ENCODE results near the gene PCAT6.
"Not testable (repeated sequence)": the region's sequence is repeated elsewhere in the genome, so short reads cannot be mapped to it uniquely, and the experiment has no call there.

PCAT6 gene

GRCh38 chr1:202815120-202815519 is 4.4 kb downstream of the PCAT6 start:
- no peaks in the 10 kb centered on the region for H3K9me3 ChIP-seq (ENCODE audit: control insufficient read depth, insufficient read depth, low read length)

GRCh38 chr1:202818819-202819218 is 8.1 kb downstream of the PCAT6 start:
- Histone ChIP-seq H3K9me3 (ENCODE audit: control insufficient read depth, insufficient read depth, low read length) (no peaks in the 10 kb centered on the region), H3K36me3 (ENCODE audit: insufficient read depth, low read length) (no peaks in the 10 kb centered on the region), H3K4me1 (ENCODE audit: insufficient read depth, low read length) (no peaks in the 10 kb centered on the region), H3K9ac (ENCODE audit: low read depth, low read length) (no peak overlapping the region)

More at GRCh38 chr1:202815120-202815519, 4.4 kb downstream of the PCAT6 start:
- Histone ChIP-seq H3K9ac (ENCODE audit: low read depth, low read length) (no peak overlapping the region), H3K4me1 (ENCODE audit: insufficient read depth, low read length) (peaks cover 15% of the 10 kb centered on the region), H3K36me3 (ENCODE audit: insufficient read depth, low read length) (no peaks in the 10 kb centered on the region)

GRCh38 chr1:202821467-202821866 is 10.7 kb downstream of the PCAT6 start:
- H3K9ac ChIP-seq (ENCODE audit: low read depth, low read length) = no peak overlapping the region
- no peaks in the 10 kb centered on the region for H3K36me3 ChIP-seq (ENCODE audit: insufficient read depth, low read length)
- H3K4me1 ChIP-seq (ENCODE audit: insufficient read depth, low read length) = no peaks in the 10 kb centered on the region
- H3K9me3 ChIP-seq (ENCODE audit: control insufficient read depth, insufficient read depth, low read length) = no peaks in the 10 kb centered on the region

- no peak overlapping the region for H3K9ac ChIP-seq (ENCODE audit: low read depth, low read length)
- no peaks in the 10 kb centered on the region for H3K4me1 ChIP-seq (ENCODE audit: insufficient read depth, low read length)
- H3K9me3 ChIP-seq (ENCODE audit: control insufficient read depth, insufficient read depth, low read length) = no peaks in the 10 kb centered on the region
- no peaks in the 10 kb centered on the region for H3K36me3 ChIP-seq (ENCODE audit: insufficient read depth, low read length)
Observed at GRCh38 chr1:202825748-202826147, 15.0 kb downstream of the PCAT6 start.

GRCh38 chr1:202829223-202829622 is 18.5 kb downstream of the PCAT6 start:
- H3K9ac ChIP-seq (ENCODE audit: low read depth, low read length); H3K36me3 ChIP-seq (ENCODE audit: insufficient read depth, low read length); H3K4me1 ChIP-seq (ENCODE audit: insufficient read depth, low read length); H3K9me3 ChIP-seq (ENCODE audit: control insufficient read depth, insufficient read depth, low read length): not testable (repeated sequence)

GRCh38 chr1:202831906-202832305 is 21.2 kb downstream of the PCAT6 start:
- H3K9me3 ChIP-seq (ENCODE audit: control insufficient read depth, insufficient read depth, low read length) = no peaks in the 10 kb centered on the region
- H3K4me1 ChIP-seq (ENCODE audit: insufficient read depth, low read length) = peaks cover 18% of the 10 kb centered on the region
- H3K9ac ChIP-seq (ENCODE audit: low read depth, low read length) = no peak overlapping the region

GRCh38 chr1:202834771-202835547 is 24.2 kb downstream of the PCAT6 start:
- Histone ChIP-seq H3K4me1 (ENCODE audit: insufficient read depth, low read length) (peaks cover 22% of the 10 kb centered on the region), H3K36me3 (ENCODE audit: insufficient read depth, low read length) (no peaks in the 10 kb centered on the region; the same call in 1 of the 2 replicates), H3K9me3 (ENCODE audit: control insufficient read depth, insufficient read depth, low read length) (no peaks in the 10 kb centered on the region), H3K9ac (ENCODE audit: low read depth, low read length) (no peak overlapping the region)

More at GRCh38 chr1:202831906-202832305, 21.2 kb downstream of the PCAT6 start:
- H3K36me3 ChIP-seq (ENCODE audit: insufficient read depth, low read length) = no peaks in the 10 kb centered on the region; the same call in 1 of the 2 replicates

GRCh38 chr1:202835548-202836072 is 24.9 kb downstream of the PCAT6 start:
- Histone ChIP-seq H3K9ac (ENCODE audit: low read depth, low read length) (no peak overlapping the region), H3K4me1 (ENCODE audit: insufficient read depth, low read length) (peaks cover 22% of the 10 kb centered on the region), H3K9me3 (ENCODE audit: control insufficient read depth, insufficient read depth, low read length) (no peaks in the 10 kb centered on the region), H3K36me3 (ENCODE audit: insufficient read depth, low read length) (no peaks in the 10 kb centered on the region; the same call in 1 of the 2 replicates)

- no peaks in the 10 kb centered on the region; the same call in 1 of the 2 replicates for H3K36me3 ChIP-seq (ENCODE audit: insufficient read depth, low read length)
- no peaks in the 10 kb centered on the region for H3K9me3 ChIP-seq (ENCODE audit: control insufficient read depth, insufficient read depth, low read length)
- H3K4me1 ChIP-seq (ENCODE audit: insufficient read depth, low read length) = peaks cover 22% of the 10 kb centered on the region
- H3K9ac ChIP-seq (ENCODE audit: low read depth, low read length) = no peak overlapping the region
Observed at GRCh38 chr1:202836623-202837403, 26.1 kb downstream of the PCAT6 start.

- H3K36me3 ChIP-seq (ENCODE audit: insufficient read depth, low read length) = no peaks in the 10 kb centered on the region; the same call in 1 of the 2 replicates
- H3K9ac ChIP-seq (ENCODE audit: low read depth, low read length) = no peak overlapping the region
- H3K9me3 ChIP-seq (ENCODE audit: control insufficient read depth, insufficient read depth, low read length) = no peaks in the 10 kb centered on the region
- H3K4me1 ChIP-seq (ENCODE audit: insufficient read depth, low read length) = peaks cover 22% of the 10 kb centered on the region
Observed at GRCh38 chr1:202837746-202838262, 27.1 kb downstream of the PCAT6 start.

GRCh38 chr1:202843081-202843480 is 32.3 kb downstream of the PCAT6 start:
- Histone ChIP-seq H3K9ac (ENCODE audit: low read depth, low read length) (no peak overlapping the region), H3K4me1 (ENCODE audit: insufficient read depth, low read length) (peaks cover 9% of the 10 kb centered on the region; the same call in 1 of the 2 replicates), H3K36me3 (ENCODE audit: insufficient read depth, low read length) (no peaks in the 10 kb centered on the region), H3K9me3 (ENCODE audit: control insufficient read depth, insufficient read depth, low read length) (no peaks in the 10 kb centered on the region)

- Histone ChIP-seq H3K4me1 (ENCODE audit: insufficient read depth, low read length) (peaks cover 8% of the 10 kb centered on the region; the same call in 1 of the 2 replicates), H3K9ac (ENCODE audit: low read depth, low read length) (no peak overlapping the region), H3K9me3 (ENCODE audit: control insufficient read depth, insufficient read depth, low read length) (no peaks in the 10 kb centered on the region), H3K36me3 (ENCODE audit: insufficient read depth, low read length) (no peaks in the 10 kb centered on the region)
Observed at GRCh38 chr1:202844259-202844658, 33.5 kb downstream of the PCAT6 start.

GRCh38 chr1:202844935-202845334 is 34.2 kb downstream of the PCAT6 start:
- Histone ChIP-seq H3K36me3 (ENCODE audit: insufficient read depth, low read length) (no peaks in the 10 kb centered on the region), H3K9ac (ENCODE audit: low read depth, low read length) (no peak overlapping the region), H3K9me3 (ENCODE audit: control insufficient read depth, insufficient read depth, low read length) (no peaks in the 10 kb centered on the region), H3K4me1 (ENCODE audit: insufficient read depth, low read length) (peaks cover 8% of the 10 kb centered on the region; the same call in 1 of the 2 replicates)

- Histone ChIP-seq H3K4me1 (ENCODE audit: insufficient read depth, low read length) (peaks cover 8% of the 10 kb centered on the region; the same call in 1 of the 2 replicates), H3K9me3 (ENCODE audit: control insufficient read depth, insufficient read depth, low read length) (no peaks in the 10 kb centered on the region), H3K36me3 (ENCODE audit: insufficient read depth, low read length) (no peaks in the 10 kb centered on the region), H3K9ac (ENCODE audit: low read depth, low read length) (no peak overlapping the region)
Observed at GRCh38 chr1:202848191-202848542, 37.4 kb downstream of the PCAT6 start.

Measured in ES-I3 (cell line).